ENCODE results near the gene ASCC1.

ASCC1 gene

GRCh38 chr10:72186258-72186981 is 29.7 kb downstream of the ASCC1 start:
- Histone ChIP-seq H3K9me2 (replicated peaks; ENCODE audit: insufficient read depth, low read length) (no peaks in the 10 kb centered on the region), H3K36me3 (replicated peaks; ENCODE audit: insufficient read depth, low read length) (0 out of 2 replicates have a peak, but pooled peaks cover 3% of the 10 kb centered on the region), H3K4me2 (ENCODE audit: low read depth, low read length) (no peak overlapping the region), H2AFZ (ENCODE audit: low read length) (no peak overlapping the region), H3K27ac (ENCODE audit: low read length) (no peak overlapping the region), H3K4me1 (ENCODE audit: low read length) (no peaks in the 10 kb centered on the region), H3K9me3 (replicated peaks; ENCODE audit: insufficient read depth, low read length) (no peaks in the 10 kb centered on the region), H3K9ac (ENCODE audit: low read length) (no peak overlapping the region), H3F3A (ENCODE audit: insufficient read depth, low read length) (no peaks in the 10 kb centered on the region), H3K27me3 (replicated peaks; ENCODE audit: insufficient read depth, low read length) (no peaks in the 10 kb centered on the region), H3K4me3 (ENCODE audit: low read length) (no peak overlapping the region), H3K79me2 (ENCODE audit: low read length) (no peaks in the 10 kb centered on the region), H4K20me1 (ENCODE audit: insufficient read depth, low read length) (no peaks in the 10 kb centered on the region)
- no peak for DNase-seq
- TF ChIP-seq, protein P1, sequence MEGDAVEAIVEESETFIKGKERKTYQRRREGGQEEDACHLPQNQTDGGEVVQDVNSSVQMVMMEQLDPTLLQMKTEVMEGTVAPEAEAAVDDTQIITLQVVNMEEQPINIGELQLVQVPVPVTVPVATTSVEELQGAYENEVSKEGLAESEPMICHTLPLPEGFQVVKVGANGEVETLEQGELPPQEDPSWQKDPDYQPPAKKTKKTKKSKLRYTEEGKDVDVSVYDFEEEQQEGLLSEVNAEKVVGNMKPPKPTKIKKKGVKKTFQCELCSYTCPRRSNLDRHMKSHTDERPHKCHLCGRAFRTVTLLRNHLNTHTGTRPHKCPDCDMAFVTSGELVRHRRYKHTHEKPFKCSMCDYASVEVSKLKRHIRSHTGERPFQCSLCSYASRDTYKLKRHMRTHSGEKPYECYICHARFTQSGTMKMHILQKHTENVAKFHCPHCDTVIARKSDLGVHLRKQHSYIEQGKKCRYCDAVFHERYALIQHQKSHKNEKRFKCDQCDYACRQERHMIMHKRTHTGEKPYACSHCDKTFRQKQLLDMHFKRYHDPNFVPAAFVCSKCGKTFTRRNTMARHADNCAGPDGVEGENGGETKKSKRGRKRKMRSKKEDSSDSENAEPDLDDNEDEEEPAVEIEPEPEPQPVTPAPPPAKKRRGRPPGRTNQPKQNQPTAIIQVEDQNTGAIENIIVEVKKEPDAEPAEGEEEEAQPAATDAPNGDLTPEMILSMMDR (IDR thresholded peaks at IDR 0.05; ENCODE audit: low read length) = no peak
- TF ChIP-seq EZH2phosphoT487 (IDR thresholded peaks at IDR 0.05; ENCODE audit: low read length) = no peak

GRCh38 chr10:72184156-72184555 is 31.9 kb downstream of the ASCC1 start:
- Histone ChIP-seq H3K79me2 (ENCODE audit: low read length) (no peaks in the 10 kb centered on the region), H3K9ac (ENCODE audit: low read length) (no peak overlapping the region), H3K9me2 (replicated peaks; ENCODE audit: insufficient read depth, low read length) (no peaks in the 10 kb centered on the region), H3K9me3 (replicated peaks; ENCODE audit: insufficient read depth, low read length) (no peaks in the 10 kb centered on the region), H3K27me3 (replicated peaks; ENCODE audit: insufficient read depth, low read length) (no peaks in the 10 kb centered on the region), H3K4me3 (ENCODE audit: low read length) (no peak overlapping the region), H3F3A (ENCODE audit: insufficient read depth, low read length) (no peaks in the 10 kb centered on the region), H4K20me1 (ENCODE audit: insufficient read depth, low read length) (no peaks in the 10 kb centered on the region), H3K4me2 (ENCODE audit: low read depth, low read length) (no peak overlapping the region), H2AFZ (ENCODE audit: low read length) (no peak overlapping the region), H3K27ac (ENCODE audit: low read length) (no peak overlapping the region), H3K36me3 (replicated peaks; ENCODE audit: insufficient read depth, low read length) (0 out of 2 replicates have a peak, but pooled peaks cover 3% of the 10 kb centered on the region), H3K4me1 (ENCODE audit: low read length) (no peaks in the 10 kb centered on the region)
- TF ChIP-seq, protein P1 (IDR thresholded peaks at IDR 0.05; ENCODE audit: low read length) = no peak
- TF ChIP-seq EZH2 (optimal IDR thresholded peaks at IDR 0.05; ENCODE audit: low read depth, low read length) (no peak), EZH2phosphoT487 (IDR thresholded peaks at IDR 0.05; ENCODE audit: low read length) (no peak)
- no peak for DNase-seq

DNA sequence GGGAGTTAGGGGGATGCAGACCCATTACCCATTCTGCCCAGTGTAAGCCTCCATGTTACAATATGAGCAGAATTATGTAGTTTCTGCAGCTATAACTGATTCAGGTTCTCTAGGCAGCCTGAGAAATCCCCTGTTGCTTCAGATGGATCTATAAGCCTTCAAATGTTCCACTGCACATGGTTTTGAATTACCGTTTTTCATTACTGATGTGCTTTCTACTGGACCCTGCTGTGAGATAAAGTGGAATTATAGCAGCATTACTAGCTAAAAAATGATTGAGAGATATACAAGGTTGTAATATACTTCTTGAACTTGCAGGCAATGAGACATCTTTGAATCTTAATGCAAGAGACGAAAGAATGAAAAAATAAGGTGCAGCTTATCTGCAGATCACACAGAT is 38.6 kb downstream of the ASCC1 start:
- no peak overlapping the region for H3K4me2 ChIP-seq (ENCODE audit: low read depth, low read length)
- no peaks in the 10 kb centered on the region for H3K9me2 ChIP-seq (replicated peaks; ENCODE audit: insufficient read depth, low read length)
- H3K79me2 ChIP-seq (ENCODE audit: low read length) = no peaks in the 10 kb centered on the region
- peaks cover 18% of the 10 kb centered on the region for H3K4me1 ChIP-seq (ENCODE audit: low read length)
- DNase-seq = no peak
- no peaks in the 10 kb centered on the region for H3K9me3 ChIP-seq (replicated peaks; ENCODE audit: insufficient read depth, low read length)
- no peaks in the 10 kb centered on the region for H3F3A ChIP-seq (ENCODE audit: insufficient read depth, low read length)
- no peaks in the 10 kb centered on the region for H4K20me1 ChIP-seq (ENCODE audit: insufficient read depth, low read length)
- no peaks in the 10 kb centered on the region for H3K36me3 ChIP-seq (replicated peaks; ENCODE audit: insufficient read depth, low read length)
- H3K4me3 ChIP-seq (ENCODE audit: low read length) = no peak overlapping the region
- no peak overlapping the region for H2AFZ ChIP-seq (ENCODE audit: low read length)
- no peak overlapping the region for H3K27ac ChIP-seq (ENCODE audit: low read length)
- H3K9ac ChIP-seq (ENCODE audit: low read length) = no peak overlapping the region
- TF ChIP-seq EZH2phosphoT487 (IDR thresholded peaks at IDR 0.05; ENCODE audit: low read length) (no peak), EZH2 (optimal IDR thresholded peaks at IDR 0.05; ENCODE audit: low read depth, low read length) (no peak)
- H3K27me3 ChIP-seq (replicated peaks; ENCODE audit: insufficient read depth, low read length) = no peaks in the 10 kb centered on the region

DNA sequence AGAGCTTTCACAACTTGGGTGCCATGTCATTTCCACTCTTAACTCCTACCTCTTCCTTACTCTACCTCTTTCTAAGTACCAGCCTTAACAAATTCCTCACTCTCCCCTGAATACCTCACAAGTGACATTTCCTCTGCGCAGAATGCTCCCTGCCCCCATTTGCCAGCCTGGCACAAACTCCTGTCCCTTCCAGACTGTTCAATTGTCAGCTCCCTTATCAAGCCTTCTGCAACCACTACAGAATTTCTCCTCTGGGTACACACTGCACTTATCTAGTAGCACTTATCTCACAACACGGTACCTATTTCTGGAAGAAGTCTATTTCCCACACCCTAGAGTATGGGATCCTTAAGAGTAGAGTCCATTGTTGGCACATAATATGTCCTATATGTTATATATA is 39.4 kb downstream of the ASCC1 start:
- no peak overlapping the region for H3K4me2 ChIP-seq (ENCODE audit: low read depth, low read length)
- H3K4me1 ChIP-seq (ENCODE audit: low read length) = peaks cover 18% of the 10 kb centered on the region
- no peaks in the 10 kb centered on the region for H4K20me1 ChIP-seq (ENCODE audit: insufficient read depth, low read length)
- TF ChIP-seq, protein P1 (IDR thresholded peaks at IDR 0.05; ENCODE audit: low read length) = no peak
- TF ChIP-seq EZH2phosphoT487 (IDR thresholded peaks at IDR 0.05; ENCODE audit: low read length) = no peak
- no peak for TF ChIP-seq EZH2 (optimal IDR thresholded peaks at IDR 0.05; ENCODE audit: low read depth, low read length)
- no peak overlapping the region for H3K4me3 ChIP-seq (ENCODE audit: low read length)
- no peaks in the 10 kb centered on the region for H3K27me3 ChIP-seq (replicated peaks; ENCODE audit: insufficient read depth, low read length)
- no peaks in the 10 kb centered on the region for H3F3A ChIP-seq (ENCODE audit: insufficient read depth, low read length)
- no peak overlapping the region for H3K9ac ChIP-seq (ENCODE audit: low read length)
- H3K9me3 ChIP-seq (replicated peaks; ENCODE audit: insufficient read depth, low read length) = no peaks in the 10 kb centered on the region
- H3K9me2 ChIP-seq (replicated peaks; ENCODE audit: insufficient read depth, low read length) = no peaks in the 10 kb centered on the region
- DNase-seq = no peak
- H3K36me3 ChIP-seq (replicated peaks; ENCODE audit: insufficient read depth, low read length) = no peaks in the 10 kb centered on the region
- H3K79me2 ChIP-seq (ENCODE audit: low read length) = no peaks in the 10 kb centered on the region
- no peak overlapping the region for H3K27ac ChIP-seq (ENCODE audit: low read length)
- no peak overlapping the region for H2AFZ ChIP-seq (ENCODE audit: low read length)
